Midbrain (tissue), 1 donor: ENCODE results near the gene BORA.
"Not testable (repeated sequence)": the region's sequence is repeated elsewhere in the genome, so short reads cannot be mapped to it uniquely, and the experiment has no call there.

Source experiments
- DNase-seq: peaks from one replicate; lab custom pipeline; 2025; lab: John Stamatoyannopoulos, UW

Gene BORA

GRCh38 chr13:72763411-72763810 is 35.7 kb downstream of the BORA start:
- no peak for DNase-seq

DNA sequence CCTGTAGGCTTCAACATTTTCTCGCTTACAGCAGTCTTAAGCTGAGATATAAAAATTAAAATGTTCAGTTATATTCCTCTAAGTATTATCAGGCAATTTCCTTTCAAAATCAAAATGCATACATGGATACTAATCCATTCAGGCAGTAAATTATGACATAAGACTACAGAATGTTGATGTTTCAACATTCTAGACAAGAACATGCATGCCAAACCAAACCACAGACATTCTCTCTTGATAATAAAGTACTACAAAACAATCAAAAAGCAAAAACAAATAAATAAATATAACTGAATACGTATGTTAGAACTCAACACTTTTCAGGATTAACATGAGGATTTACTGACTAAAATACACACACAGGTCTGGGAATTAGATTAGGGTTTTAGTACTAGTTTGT is 46.3 kb downstream of the BORA start:
- DNase-seq = no peak

- peak; percentile 97 for DNase-seq
Observed at GRCh38 chr13:72781451-72782439, 54.0 kb downstream of the BORA start, which contains the start of the genes DIS3 and PIBF1. Gene DIS3 (minus strand): TSS chr13:72781900. CDS start chr13:72781832, 68 bp downstream. Gene PIBF1 (plus strand): TSS chr13:72782133. CDS start chr13:72783470, 1,337 bp downstream.

GRCh38 chr13:72782717-72783116 is 55.0 kb downstream of the BORA start:
- DNase-seq = no peak

- DNase-seq = not testable (repeated sequence)
Observed at GRCh38 chr13:72784679-72785078, 57.0 kb downstream of the BORA start.

DNA sequence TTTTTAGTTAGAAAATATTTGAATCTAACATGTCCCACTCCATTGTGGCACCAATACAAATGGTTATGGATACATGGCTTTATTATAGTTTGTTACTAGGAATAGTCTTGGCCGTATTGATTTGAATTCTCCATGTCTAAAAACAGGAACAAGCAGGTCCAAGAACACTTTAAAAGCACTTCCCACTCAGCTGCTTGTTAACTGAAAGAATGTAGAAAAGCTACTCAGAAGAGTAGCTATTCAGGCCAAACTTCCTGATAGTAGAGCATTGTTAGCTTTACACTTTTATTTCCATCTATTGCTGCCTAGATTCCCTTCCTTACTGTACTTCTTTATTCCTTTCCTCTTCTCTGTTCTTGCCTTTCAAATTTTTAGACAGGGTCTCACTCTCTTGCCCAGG is 61.1 kb downstream of the BORA start:
- DNase-seq = no peak

- DNase-seq = no peak
Observed at GRCh38 chr13:72792640-72793039, 64.9 kb downstream of the BORA start.

GRCh38 chr13:72798817-72799216 is 71.1 kb downstream of the BORA start:
- no peak for DNase-seq

- DNase-seq = no peak
Observed at GRCh38 chr13:72804301-72804700, 76.6 kb downstream of the BORA start.
